Right forelimb (tissue), 1 donor: ENCODE data around the gene GTF2A1.
"Not testable (repeated sequence)": the region's sequence is repeated elsewhere in the genome, so short reads cannot be mapped to it uniquely, and the experiment has no call there.

Source experiments
- DNase-seq: peaks from one replicate; pipeline ENCODE4 v3.0.0-alpha.2; 2018

Gene GTF2A1

DNA sequence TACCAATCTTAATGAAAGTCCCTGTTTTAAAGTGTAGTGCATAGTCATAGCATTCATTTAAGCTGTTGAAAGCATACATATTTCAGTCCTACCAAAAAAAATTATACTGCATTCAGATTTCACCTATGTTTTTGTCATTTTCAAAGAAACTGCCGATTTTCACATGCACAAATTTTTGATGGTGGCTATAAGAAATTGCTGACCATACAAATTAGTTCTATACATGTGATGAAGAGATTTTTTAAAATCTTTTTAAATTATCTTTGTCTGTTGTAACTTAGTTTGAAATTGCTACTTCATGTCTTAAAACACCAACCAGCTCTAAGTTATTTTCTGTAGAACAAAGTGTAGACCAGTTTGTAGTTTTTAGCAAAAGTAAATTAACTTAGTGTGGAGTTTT is 3.5 kb upstream of the GTF2A1 start:
- DNase-seq: no peak

- not testable (repeated sequence) for DNase-seq
Measured at GRCh38 chr14:81223788-81224187, 3.0 kb upstream of the GTF2A1 start.

GRCh38 chr14:81222691-81223090 is 1.9 kb upstream of the GTF2A1 start:
- DNase-seq: no peak

GRCh38 chr14:81222126-81222525 is 1.4 kb upstream of the GTF2A1 start:
- DNase-seq: no peak

- no peak for DNase-seq
Measured at GRCh38 chr14:81221579-81222102, 882 bp upstream of the GTF2A1 start.

- DNase-seq: no peak
Measured at GRCh38 chr14:81220580-81220829, 254 bp downstream of the GTF2A1 start.

GRCh38 chr14:81219759-81220579 is 790 bp downstream of the GTF2A1 start:
- peak; percentile 76 for DNase-seq

- peak; percentile 95 for DNase-seq
Measured at GRCh38 chr14:81219210-81219758, 1.5 kb downstream of the GTF2A1 start.

GRCh38 chr14:81211844-81212243 is 8.9 kb downstream of the GTF2A1 start:
- no peak for DNase-seq

DNA sequence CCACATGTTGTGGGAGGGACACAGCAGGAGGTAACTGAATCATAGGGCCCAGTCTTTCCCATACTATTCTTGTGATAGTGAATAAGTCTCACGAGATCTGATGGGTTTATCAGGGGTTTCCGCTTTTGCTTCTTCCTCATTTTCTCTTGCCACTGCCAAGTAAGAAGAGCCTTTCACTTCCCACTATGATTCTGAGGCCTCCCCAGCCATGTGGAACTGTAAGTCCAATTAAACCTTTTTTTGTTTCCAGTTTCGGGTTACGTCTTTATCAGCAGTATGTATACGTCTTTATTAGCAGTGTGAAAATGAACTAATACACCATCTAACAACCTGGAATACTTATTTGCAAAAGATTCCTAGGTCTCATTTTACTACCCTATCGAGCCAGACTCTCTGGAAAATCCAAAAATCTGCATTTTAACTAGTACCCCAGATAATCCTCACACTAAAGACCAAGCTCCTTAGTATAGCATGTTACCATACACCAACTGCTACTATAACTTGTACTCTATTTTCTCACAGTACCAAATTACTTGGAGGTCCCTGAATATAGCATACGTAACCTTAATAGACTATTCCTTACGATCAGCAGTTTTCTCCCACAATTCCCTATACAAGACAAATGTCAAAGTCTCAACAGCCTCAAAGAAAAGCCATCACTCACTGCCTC is 11.5 kb downstream of the GTF2A1 start:
- DNase-seq: no peak

DNA sequence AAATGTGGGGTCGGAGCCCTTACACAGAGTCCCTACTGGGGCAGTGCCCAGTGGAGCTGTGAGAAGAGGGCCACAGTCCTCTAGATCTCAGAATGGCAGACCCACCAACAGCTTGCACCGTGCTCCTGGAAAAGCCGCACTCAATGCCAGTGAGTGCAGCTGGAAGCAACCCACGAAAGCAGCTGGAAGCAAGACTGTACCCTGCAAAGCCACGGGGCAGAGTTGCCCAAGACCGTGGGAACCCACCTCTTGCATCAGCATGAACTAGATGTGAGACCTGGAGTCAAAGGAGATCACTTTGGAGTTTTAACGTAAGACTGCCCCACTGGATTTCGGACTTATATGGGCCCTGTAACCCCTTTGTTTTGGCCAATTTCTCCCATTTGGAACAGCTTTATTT is 12.3 kb downstream of the GTF2A1 start:
- DNase-seq: no peak

GRCh38 chr14:81206115-81206514 is 14.6 kb downstream of the GTF2A1 start:
- no peak for DNase-seq

DNA sequence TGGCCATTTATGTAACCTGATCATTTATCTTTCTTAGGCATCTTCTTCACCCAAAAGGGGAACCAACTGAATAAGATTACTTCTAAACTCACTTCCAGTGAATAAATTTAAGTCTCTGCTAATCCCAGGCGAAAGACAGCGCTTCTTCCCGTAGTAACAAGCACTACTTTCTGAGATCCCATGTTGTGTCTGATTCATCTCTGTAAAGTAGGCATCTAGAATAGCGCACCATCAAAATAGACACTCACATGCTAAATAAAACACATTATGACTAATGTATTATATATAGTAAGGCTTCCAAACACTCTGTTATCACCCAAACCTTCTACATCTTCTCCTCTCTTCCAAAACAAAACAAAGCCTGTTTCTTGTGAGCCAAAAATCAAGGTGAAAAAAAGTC is 15.1 kb downstream of the GTF2A1 start:
- DNase-seq: no peak

GRCh38 chr14:81200054-81200453 is 20.7 kb downstream of the GTF2A1 start:
- DNase-seq: no peak

GRCh38 chr14:81199084-81199483 is 21.7 kb downstream of the GTF2A1 start:
- no peak for DNase-seq

DNA sequence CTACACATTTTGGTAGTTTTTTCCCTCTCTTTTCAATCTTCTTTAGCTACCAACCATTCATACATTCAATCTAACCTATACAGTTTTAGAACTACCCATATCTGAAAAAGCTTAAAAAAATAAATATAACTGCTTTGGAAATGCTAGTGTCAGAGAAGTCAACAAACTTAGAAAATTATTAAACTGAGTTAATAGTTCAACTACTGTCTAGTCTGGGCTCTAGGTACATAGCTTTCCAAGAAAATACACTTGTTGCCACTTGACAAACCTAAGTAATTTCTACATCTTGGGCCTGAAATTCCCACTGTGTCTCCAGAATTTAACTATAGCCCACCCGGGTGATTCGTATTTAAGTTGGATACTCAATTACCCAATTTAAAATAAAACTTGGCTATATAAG is 22.1 kb downstream of the GTF2A1 start:
- DNase-seq: no peak

GRCh38 chr14:81193924-81194633 is 26.7 kb downstream of the GTF2A1 start:
- no peak for DNase-seq

- no peak for DNase-seq
Measured at GRCh38 chr14:81192594-81192993, 28.2 kb downstream of the GTF2A1 start.

- DNase-seq: no peak
Measured at GRCh38 chr14:81187832-81188522, 32.8 kb downstream of the GTF2A1 start.

DNA sequence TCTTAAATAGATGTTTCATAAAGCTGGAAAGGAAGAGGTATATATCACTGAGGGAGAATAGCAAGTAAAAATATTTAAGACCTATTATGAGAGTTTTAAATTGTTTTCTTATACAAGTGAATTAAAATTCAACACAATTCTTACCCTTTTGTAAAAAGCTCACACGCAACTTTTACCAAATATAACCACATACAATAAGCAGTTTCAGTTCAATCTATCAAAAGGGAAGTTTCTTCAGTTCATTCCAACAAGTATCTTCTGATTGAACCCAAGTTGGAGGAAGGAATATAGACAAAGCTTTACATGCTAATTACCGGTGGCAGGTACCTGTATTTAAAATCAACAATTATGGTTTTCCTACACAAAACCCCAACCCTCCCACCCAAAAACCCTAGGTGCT is 41.1 kb downstream of the GTF2A1 start:
- DNase-seq: no peak

DNA sequence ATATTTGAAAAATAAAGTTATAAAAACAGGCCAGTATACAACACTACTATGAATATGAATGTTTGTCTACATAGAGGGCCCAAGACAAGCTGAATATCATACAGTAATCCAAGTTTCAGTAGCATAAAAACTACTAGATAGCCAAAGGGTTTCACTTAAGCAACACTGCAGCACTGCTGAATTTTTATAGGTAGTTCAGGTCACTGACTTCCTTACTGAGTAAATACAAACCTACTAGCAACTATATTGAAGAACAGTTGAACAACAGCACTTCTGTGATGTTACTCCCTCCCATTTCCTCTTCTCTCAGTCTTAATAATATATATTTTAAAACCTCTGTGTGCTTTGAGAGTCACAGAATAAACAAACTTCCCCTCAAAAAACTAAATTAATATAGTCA is 42.7 kb downstream of the GTF2A1 start:
- no peak for DNase-seq

DNA sequence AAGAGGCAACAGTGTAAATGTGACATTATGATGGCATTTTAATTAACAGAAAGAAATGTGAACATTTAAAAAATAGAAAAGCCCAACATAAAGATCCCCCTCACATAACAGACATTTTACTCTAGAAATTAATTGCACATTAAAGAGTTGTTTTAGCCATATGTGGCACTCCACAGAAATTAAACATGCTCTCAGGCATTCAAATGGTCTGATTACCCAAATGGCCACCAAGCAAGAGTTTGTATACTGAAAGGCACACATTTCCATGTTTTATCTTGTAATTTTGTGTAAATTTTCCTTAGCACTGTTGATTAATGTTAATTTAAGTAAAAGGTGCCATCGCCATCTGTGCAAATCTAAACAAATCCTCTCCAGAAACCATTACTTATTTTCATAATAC is 43.5 kb downstream of the GTF2A1 start:
- no peak for DNase-seq

DNA sequence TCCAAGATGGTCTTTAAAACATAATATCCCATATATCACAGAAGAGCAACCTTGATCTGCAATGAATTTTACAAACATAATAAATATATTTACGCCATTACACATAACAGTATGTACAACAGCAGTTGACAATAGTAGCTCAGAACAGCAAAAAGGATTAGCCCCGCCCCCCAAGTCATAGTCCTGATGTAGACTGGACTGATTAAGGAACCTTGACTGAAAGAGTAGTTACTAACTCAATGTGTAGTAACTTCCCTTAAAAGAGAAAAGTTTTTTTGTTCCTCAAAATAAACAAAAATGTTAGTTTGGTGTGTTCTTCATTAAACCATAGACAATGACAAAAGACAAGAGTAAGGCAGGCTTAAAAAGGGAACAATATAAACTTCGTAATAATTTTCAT is 44.5 kb downstream of the GTF2A1 start:
- no peak for DNase-seq
